IPS-15b (cell line): ENCODE results near the gene BCL7C.

Source experiments
- H3K27me3 ChIP-seq: one replicate; pipeline ENCODE4 v1.6.1; 2013; ENCODE audit warnings: low read length; ENCODE audit not compliant: control insufficient read depth, insufficient read depth
- H3K36me3 ChIP-seq: one replicate; pipeline ENCODE4 v1.6.1; 2013; ENCODE audit warnings: low read length; ENCODE audit not compliant: control insufficient read depth, insufficient read depth
- H3K4me1 ChIP-seq: one replicate; pipeline ENCODE4 v1.6.1; 2013; ENCODE audit warnings: mild to moderate bottlenecking, low read length; ENCODE audit not compliant: control insufficient read depth, insufficient read depth
- H3K4me3 ChIP-seq: one replicate; pipeline ENCODE4 v1.5.1; 2013; ENCODE audit warnings: low read depth, low read length
- H3K9ac ChIP-seq: one replicate; pipeline ENCODE4 v1.6.1; 2013; ENCODE audit warnings: low read depth, mild to moderate bottlenecking, low read length
- H3K9me3 ChIP-seq: one replicate; pipeline ENCODE4 v1.6.1; 2013; ENCODE audit warnings: mild to moderate bottlenecking, low read length; ENCODE audit not compliant: control insufficient read depth, insufficient read depth

The BCL7C gene

DNA sequence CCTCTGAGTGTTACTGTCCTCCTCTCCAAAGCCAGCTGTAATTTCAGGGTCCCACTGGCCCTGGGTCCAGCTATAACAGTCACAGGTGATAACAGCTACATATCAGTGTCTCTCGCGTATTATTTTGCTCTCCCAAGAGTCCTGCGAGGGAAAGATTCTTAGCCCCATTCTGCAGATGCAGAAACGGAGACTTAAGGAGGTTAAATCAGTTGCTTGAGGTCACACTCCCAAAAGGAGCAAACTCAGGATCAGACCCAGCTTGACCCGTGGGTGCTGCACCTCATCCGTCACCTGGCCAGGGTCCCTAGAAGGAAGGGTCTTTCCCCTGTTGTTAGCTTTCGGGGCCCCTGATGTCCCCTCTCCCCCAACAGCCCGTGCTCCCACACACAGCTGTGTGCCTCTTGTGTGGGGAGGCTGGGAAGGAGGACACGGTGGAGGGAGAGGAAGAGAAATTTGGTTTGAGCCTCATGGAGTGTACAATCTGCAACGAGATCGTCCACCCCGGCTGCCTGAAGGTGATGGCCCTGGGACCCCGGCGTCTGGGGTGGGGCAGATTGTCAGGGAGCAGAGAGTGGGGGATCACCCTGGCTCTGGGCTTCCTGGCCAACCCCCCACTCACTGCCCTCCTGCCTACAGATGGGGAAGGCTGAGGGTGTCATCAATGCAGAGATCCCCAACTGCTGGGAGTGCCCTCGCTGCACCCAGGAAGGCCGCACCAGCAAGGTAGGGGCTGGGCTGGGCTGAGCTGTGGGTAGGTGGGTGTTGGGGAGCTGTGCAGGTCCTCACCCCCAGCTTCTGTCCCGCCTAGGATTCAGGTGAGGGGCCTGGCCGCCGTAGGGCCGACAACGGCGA, 33.3 kb upstream of the BCL7C start:
- H3K9me3 ChIP-seq = no peaks in the 10 kb centered on the region
- H3K27me3 ChIP-seq = no peaks in the 10 kb centered on the region
- H3K4me3 ChIP-seq = peak overlapping the region; percentile 30
- peak overlapping the region; percentile 24 for H3K9ac ChIP-seq
- peaks cover 2% of the 10 kb centered on the region for H3K4me1 ChIP-seq
- peaks cover 3% of the 10 kb centered on the region for H3K36me3 ChIP-seq

DNA sequence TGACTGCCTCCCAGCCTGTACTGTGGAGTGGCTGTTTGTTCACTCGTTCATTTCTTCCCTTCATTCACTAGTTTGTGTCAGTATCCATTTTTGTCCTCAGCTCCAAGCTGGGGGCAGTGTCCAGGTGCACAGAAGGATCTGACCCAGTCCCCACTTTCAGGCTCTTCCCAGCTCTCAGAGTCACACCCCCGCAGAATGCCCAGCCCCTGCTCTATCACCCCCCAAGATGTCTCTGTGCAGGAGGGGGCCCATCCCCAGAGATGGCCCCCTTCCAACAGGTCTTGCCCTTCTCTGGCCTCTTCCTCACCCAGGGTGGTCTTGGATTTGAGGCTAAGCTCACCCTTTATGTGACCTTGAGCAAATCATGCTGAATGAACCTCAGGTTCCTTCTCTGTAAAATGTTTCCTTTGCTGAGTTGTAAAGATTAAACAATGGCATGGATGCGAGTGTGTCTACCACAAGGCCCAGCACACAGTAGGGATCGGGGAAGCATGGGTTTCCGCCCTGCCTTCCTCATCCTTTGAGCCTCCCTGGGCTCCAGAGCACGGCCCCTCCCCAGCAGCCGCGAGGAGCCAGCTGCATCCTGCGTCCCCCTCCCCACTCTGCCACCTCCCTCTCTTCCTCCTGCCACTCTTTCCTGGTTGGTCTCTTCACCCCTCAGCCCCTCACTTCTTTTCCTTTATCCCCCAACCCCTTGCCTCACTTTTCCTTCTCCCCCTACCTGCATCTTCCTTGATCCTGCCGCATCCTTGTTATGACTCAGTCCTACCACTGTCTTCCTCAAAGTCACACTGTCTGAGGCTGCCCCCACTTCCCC, 32.3 kb upstream of the BCL7C start:
- peaks cover 3% of the 10 kb centered on the region for H3K36me3 ChIP-seq
- H3K4me3 ChIP-seq = no peak overlapping the region
- no peaks in the 10 kb centered on the region for H3K9me3 ChIP-seq
- peaks cover 2% of the 10 kb centered on the region for H3K4me1 ChIP-seq
- H3K27me3 ChIP-seq = no peaks in the 10 kb centered on the region
- no peak overlapping the region for H3K9ac ChIP-seq

DNA sequence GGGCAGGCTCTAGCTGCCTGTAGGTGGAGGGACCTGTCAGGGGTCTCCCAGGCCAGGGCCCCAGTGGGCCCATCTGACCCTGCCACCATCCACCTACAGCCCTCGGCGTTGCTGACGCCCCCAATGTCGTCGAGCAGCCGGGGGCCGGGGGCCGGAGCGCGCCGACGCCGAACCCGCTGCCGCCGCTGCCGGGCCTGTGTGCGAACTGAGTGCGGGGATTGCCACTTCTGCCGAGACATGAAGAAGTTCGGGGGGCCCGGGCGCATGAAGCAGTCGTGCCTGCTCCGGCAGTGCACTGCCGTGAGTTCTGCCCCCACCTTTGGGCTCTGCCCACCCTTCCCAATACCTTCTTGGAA, 31.7 kb upstream of the BCL7C start:
- Histone ChIP-seq H3K9ac (no peak overlapping the region), H3K4me1 (peaks cover 2% of the 10 kb centered on the region), H3K36me3 (no peaks in the 10 kb centered on the region), H3K27me3 (no peaks in the 10 kb centered on the region), H3K9me3 (no peaks in the 10 kb centered on the region), H3K4me3 (no peak overlapping the region)

DNA sequence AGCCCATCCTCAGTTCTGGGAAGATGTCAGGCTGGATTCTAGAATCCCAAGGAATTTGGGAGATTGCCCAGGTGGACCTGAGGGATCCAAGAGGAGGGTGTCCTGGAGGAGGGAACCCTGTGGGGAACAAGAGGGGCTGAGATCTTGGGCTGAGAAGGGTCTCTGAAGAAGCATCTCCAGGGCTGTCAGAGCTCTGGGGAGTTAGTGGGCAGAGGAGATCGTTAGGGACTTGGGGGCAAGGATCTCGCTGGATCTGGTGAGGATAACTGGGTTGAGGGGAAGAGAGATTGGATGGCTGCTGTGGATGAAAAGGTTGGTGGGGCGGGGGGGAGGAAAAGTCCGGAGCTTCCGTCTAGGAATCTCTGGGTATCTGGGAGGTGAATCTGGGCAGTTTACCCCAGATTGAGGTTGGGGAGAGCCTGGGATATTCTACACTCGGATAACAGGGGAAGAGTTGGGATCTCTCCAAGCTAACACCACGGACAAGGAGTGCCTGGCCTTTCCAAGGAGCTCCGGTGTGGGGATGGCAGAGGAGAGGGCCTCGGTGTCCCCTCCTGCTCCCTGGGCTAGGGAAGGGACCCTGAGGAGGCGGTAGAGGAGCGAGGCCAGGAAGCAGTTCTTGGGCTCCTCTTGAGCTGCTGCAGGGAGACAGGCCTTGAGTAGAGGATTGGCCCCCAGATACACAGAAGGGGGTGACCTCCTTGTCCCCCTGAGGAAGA, 31.2 kb upstream of the BCL7C start:
- Histone ChIP-seq H3K9ac (peak overlapping the region; percentile 47), H3K4me3 (peak overlapping the region; percentile 67), H3K9me3 (no peaks in the 10 kb centered on the region), H3K36me3 (no peaks in the 10 kb centered on the region), H3K27me3 (no peaks in the 10 kb centered on the region), H3K4me1 (peaks cover 2% of the 10 kb centered on the region)

DNA sequence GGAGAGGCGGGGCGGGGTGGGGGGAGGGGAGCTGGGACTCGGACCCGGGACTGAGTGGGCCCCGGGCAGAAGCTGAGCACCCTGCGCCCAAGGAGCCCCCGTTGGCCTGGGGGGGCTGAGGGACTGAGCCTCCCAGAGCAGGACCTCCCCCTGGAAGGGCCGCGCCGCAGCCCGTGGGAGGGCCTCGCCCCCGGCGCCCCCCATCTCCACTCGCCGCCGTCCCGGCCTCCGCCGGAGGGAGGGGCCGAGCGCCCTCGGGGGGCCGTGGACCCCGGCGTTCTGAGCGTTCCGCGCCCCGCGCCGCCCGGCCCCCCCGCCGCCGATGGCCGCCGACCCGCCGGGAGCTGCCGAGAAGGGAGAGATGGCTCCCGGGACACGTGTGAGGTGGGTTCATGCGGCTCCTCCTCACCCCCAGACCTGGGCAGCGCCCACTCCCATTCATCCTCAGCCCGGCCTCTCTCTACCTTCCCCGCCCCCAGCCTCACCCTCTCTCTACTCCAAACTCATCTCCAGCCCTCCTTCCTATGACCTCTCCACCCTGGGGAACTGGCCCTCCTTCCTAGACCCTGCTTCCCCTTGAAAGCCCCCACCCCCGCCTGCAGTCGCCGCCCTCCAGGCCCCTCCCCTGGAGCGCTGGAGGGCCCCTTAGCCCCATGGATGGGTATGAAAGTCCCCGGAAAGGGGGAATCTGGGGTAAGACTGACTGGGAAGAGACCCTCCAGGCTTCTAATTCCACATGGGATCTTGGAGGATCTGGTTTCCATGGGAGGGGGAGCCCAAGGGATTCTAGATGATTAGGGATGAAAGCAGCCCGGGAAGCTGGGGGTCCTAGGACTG, 30.4 kb upstream of the BCL7C start:
- Histone ChIP-seq H3K27me3 (no peaks in the 10 kb centered on the region), H3K9ac (no peak overlapping the region), H3K4me3 (peak overlapping the region; percentile 67), H3K9me3 (no peaks in the 10 kb centered on the region), H3K4me1 (peaks cover 2% of the 10 kb centered on the region), H3K36me3 (no peaks in the 10 kb centered on the region)

DNA sequence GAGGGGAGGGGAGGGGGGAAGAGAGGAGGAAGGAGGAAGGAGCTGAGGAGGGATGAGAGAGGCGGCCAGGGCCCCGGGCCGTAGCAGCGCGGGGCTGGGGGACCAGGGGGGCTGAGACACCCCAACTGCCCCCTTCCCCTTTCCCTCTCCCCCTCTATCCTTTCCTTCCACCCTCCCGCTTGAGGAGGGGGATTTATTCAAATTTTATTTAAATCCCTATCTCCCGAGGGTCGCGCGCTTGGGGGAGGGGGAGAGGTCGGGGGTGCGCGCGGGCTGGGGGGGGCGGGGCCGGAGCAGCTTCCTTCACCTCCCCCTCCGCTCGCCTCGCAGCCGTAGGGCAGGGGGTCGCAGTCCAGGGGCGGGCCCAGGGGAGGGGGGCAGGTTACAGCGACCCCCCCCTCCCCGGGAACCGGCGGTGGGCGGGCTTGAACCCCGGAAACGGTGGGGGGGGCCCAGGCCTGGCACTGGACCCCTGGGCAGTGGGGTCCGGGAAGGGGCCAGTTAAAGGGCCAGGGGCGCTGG, 29.7 kb upstream of the BCL7C start, which contains the start of gene FBXL19:
Gene FBXL19 (plus strand): TSS at position 19 of the 522 bp plus-strand sequence. CDS start 2,183 bp downstream, outside the sequence.
- peaks cover 2% of the 10 kb centered on the region for H3K4me1 ChIP-seq

DNA sequence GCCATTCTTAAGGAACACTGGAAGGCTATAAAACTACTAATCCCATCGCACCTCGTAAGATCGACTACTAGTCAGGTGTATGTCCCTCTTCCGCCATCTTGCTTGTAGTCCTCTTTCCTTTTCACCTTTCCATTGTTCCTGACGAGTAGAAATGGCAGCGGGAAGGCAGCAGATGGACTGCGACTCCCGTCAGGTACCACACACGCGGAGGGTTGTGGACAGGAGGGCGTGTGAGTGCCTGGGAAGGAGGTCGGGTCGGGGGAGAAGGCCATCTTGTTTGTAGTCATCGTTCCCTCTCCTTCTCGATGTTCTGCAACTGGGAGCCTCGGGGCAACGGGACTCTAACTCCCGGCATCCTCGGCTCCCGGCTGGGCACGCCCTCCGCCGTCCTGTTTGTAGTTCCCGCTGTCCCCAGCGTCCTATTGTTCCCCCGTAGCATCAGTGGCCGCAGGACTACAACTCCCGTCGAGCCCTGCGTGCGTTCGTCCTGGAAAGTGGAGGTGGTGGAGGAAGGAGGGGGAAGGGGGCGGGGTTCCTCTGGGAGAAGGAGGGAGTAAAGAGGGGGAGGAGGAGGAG, 29.2 kb upstream of the BCL7C start:
- H3K9ac ChIP-seq = peak overlapping the region; percentile 76

More for the DNA sequence above, 29.7 kb upstream of the BCL7C start, which contains the start of gene FBXL19:
- Histone ChIP-seq H3K9me3 (no peaks in the 10 kb centered on the region), H3K9ac (peak within 1 kb of the TSS; percentile 76), H3K4me3 (peak within 1 kb of the TSS; percentile 98), H3K36me3 (no peaks in the 10 kb centered on the region), H3K27me3 (no peaks in the 10 kb centered on the region)

DNA sequence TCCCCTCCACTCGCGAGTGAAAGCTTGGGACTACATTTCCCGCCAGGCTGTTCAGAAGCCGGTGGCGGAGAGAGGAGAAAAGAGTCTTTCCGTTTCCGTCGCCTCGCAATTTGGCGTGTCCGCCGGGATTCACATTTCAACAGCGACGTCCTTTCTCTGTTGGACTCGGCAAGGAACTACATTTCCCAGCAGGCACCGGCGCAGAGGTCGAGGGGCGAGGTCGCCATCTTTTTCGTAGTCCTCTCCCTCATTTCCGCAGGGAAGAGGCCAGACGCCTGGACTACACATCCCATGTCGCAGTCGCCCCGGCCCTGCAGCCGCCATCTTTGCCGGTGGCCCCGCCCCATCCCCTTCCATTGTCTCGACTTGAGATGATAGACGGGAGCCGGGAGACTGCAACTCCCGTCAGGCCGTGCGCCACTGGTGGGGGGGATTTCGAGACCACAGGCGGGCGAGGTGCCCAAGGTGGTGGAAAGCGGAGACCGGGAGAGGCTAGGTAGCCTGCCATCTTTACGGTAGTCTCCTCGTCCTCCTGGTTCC, 28.6 kb upstream of the BCL7C start:
- H3K9ac ChIP-seq = peak overlapping the region; percentile 76
- H3K4me3 ChIP-seq = peak overlapping the region; percentile 98
- H3K36me3 ChIP-seq = no peaks in the 10 kb centered on the region
- no peaks in the 10 kb centered on the region for H3K27me3 ChIP-seq
- H3K9me3 ChIP-seq = no peaks in the 10 kb centered on the region
- H3K4me1 ChIP-seq = peaks cover 2% of the 10 kb centered on the region

More for the DNA sequence above, 29.2 kb upstream of the BCL7C start:
- Histone ChIP-seq H3K4me3 (peak overlapping the region; percentile 98), H3K9me3 (no peaks in the 10 kb centered on the region), H3K4me1 (peaks cover 2% of the 10 kb centered on the region), H3K27me3 (no peaks in the 10 kb centered on the region), H3K36me3 (no peaks in the 10 kb centered on the region)

DNA sequence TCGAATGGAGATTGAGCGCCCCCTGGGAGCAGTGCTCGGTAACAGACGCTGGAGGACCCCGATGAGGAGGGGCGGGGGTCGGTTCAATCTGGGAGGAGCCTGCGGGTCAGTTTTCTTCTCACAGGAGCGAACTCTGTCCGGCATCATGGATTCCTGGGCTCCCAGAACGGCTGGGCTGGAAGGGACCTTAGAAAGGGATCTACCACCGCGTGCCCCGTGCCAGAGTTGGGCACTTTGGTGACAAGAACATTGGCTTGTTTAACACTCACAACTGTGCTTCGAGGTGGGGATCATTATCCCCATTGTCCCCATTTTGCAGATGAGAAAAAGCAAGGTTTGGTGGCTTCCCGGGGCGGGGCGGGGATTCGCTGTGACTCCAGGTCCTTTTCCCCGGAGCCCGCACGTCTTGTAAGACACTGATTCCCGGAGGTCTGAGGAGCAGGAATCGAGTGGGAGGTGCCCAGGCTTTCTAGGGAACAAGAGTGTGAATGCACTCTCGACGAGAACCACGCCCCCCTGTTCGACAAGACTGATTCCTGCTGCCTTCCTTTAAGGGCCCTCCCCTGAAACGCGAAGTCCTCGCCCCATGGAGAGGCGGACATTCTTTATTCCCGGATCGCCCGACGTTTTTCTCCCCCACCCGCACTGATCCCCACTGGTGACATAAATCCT, 28.0 kb upstream of the BCL7C start:
- Histone ChIP-seq H3K4me3 (peak overlapping the region; percentile 92), H3K27me3 (no peaks in the 10 kb centered on the region), H3K4me1 (peaks cover 2% of the 10 kb centered on the region), H3K36me3 (no peaks in the 10 kb centered on the region), H3K9ac (peak overlapping the region; percentile 68), H3K9me3 (no peaks in the 10 kb centered on the region)

DNA sequence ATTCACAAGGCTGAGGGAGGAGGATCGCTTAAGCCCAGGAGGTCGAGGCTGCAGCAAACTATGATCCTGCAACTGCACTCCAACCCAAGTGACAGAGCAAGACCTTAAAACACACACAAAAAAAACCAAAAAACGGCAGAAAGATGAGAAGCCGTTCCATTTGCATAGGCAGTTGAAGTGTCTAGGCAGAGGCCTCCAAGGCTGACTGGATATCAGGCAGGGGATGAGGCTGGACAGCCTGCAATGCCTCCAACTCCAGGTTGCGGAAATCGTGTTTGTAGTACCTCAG, 27.5 kb upstream of the BCL7C start:
- Histone ChIP-seq H3K9me3 (no peaks in the 10 kb centered on the region), H3K36me3 (no peaks in the 10 kb centered on the region), H3K4me3 (peak overlapping the region; percentile 92), H3K27me3 (no peaks in the 10 kb centered on the region), H3K9ac (no peak overlapping the region), H3K4me1 (peaks cover 2% of the 10 kb centered on the region)
